Ishikawa (cell line): ENCODE data around the gene TOR4A.

ENCODE experiments used
- CEBPB ChIP-seq: IDR thresholded peaks from 2 replicates; pipeline ENCODE4 v1.6.1; 2012
- CREB1 ChIP-seq: IDR thresholded peaks from 2 replicates; pipeline ENCODE4 v1.6.1; 2012; ENCODE audit warnings: low read depth
- EGR1 ChIP-seq: IDR thresholded peaks from 2 replicates; pipeline ENCODE4 v1.6.1; 2012
- EP300 ChIP-seq: IDR thresholded peaks from 2 replicates; pipeline ENCODE4 v1.6.1; 2012; ENCODE audit warnings: borderline replicate concordance
- FOXM1 ChIP-seq: IDR thresholded peaks from 2 replicates; pipeline ENCODE4 v1.6.1; 2012; ENCODE audit warnings: low read depth, borderline replicate concordance
- MAX ChIP-seq: IDR thresholded peaks from 2 replicates; pipeline ENCODE4 v1.6.1; 2012
- NFIC ChIP-seq: IDR thresholded peaks from 2 replicates; pipeline ENCODE4 v1.6.1; 2012
- RAD21 ChIP-seq: IDR thresholded peaks from 2 replicates; pipeline ENCODE4 v1.6.1; 2012; ENCODE audit warnings: low read depth
- TAF1 ChIP-seq: IDR thresholded peaks from 2 replicates; pipeline ENCODE4 v1.6.1; 2012; ENCODE audit warnings: low read depth, mild to moderate bottlenecking
- TCF12 ChIP-seq: IDR thresholded peaks from 2 replicates; pipeline ENCODE4 v1.6.1; 2012; ENCODE audit warnings: low read depth
- TEAD4 ChIP-seq: IDR thresholded peaks from 2 replicates; pipeline ENCODE4 v1.6.1; 2012
- USF1 ChIP-seq: IDR thresholded peaks from 2 replicates; pipeline ENCODE4 v1.6.1; 2012
- YY1 ChIP-seq: IDR thresholded peaks from 2 replicates; pipeline ENCODE4 v1.6.1; 2012; ENCODE audit warnings: low read depth
- ZBTB7A ChIP-seq: IDR thresholded peaks from 2 replicates; pipeline ENCODE4 v1.6.1; 2012; ENCODE audit warnings: low read depth
- TF ChIP-seq, protein P1 (sequence below): IDR thresholded peaks from 2 replicates; pipeline ENCODE4 v1.6.1; 2012; ENCODE audit warnings: low read depth, mild to moderate bottlenecking

TOR4A gene

DNA sequence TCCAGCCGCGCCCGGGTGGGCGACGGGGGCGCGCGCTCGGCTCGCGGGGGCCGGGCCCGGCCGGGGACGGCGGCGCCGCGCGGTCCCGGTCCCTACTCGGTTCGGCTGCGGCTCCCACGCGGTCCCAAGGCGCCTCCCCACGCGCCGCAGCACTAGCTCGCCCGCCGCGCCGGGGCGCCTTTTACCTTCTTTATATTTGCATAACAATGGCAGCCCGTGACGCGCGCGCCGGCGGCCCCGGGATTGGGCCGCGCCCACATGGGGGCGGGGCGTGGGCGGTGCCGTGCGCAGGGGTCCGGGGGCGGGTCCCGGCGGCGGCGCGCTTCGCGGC, 24.6 kb downstream of the TOR4A start, which contains the start of gene NRARP:
Gene NRARP (minus strand): TSS at position 154 of the 331 bp plus-strand sequence. CDS start 343 bp downstream, outside the sequence.
- no peak for TF ChIP-seq USF1
- TF ChIP-seq NFIC: no peak
- TF ChIP-seq, protein P1, sequence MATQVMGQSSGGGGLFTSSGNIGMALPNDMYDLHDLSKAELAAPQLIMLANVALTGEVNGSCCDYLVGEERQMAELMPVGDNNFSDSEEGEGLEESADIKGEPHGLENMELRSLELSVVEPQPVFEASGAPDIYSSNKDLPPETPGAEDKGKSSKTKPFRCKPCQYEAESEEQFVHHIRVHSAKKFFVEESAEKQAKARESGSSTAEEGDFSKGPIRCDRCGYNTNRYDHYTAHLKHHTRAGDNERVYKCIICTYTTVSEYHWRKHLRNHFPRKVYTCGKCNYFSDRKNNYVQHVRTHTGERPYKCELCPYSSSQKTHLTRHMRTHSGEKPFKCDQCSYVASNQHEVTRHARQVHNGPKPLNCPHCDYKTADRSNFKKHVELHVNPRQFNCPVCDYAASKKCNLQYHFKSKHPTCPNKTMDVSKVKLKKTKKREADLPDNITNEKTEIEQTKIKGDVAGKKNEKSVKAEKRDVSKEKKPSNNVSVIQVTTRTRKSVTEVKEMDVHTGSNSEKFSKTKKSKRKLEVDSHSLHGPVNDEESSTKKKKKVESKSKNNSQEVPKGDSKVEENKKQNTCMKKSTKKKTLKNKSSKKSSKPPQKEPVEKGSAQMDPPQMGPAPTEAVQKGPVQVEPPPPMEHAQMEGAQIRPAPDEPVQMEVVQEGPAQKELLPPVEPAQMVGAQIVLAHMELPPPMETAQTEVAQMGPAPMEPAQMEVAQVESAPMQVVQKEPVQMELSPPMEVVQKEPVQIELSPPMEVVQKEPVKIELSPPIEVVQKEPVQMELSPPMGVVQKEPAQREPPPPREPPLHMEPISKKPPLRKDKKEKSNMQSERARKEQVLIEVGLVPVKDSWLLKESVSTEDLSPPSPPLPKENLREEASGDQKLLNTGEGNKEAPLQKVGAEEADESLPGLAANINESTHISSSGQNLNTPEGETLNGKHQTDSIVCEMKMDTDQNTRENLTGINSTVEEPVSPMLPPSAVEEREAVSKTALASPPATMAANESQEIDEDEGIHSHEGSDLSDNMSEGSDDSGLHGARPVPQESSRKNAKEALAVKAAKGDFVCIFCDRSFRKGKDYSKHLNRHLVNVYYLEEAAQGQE: no peak
- no peak for TF ChIP-seq FOXM1
- TF ChIP-seq EGR1: peak; percentile 79; the same call in 1 of the 2 replicates
- TF ChIP-seq EP300: no peak
- TF ChIP-seq MAX: no peak
- no peak for TF ChIP-seq TCF12
- TF ChIP-seq CEBPB: no peak
- TF ChIP-seq ZBTB7A: no peak
- TF ChIP-seq TAF1: peak; percentile 47; the same call in 1 of the 2 replicates
- TF ChIP-seq RAD21: no peak
- TF ChIP-seq TEAD4: no peak
- TF ChIP-seq CREB1: no peak
- no peak for TF ChIP-seq YY1

DNA sequence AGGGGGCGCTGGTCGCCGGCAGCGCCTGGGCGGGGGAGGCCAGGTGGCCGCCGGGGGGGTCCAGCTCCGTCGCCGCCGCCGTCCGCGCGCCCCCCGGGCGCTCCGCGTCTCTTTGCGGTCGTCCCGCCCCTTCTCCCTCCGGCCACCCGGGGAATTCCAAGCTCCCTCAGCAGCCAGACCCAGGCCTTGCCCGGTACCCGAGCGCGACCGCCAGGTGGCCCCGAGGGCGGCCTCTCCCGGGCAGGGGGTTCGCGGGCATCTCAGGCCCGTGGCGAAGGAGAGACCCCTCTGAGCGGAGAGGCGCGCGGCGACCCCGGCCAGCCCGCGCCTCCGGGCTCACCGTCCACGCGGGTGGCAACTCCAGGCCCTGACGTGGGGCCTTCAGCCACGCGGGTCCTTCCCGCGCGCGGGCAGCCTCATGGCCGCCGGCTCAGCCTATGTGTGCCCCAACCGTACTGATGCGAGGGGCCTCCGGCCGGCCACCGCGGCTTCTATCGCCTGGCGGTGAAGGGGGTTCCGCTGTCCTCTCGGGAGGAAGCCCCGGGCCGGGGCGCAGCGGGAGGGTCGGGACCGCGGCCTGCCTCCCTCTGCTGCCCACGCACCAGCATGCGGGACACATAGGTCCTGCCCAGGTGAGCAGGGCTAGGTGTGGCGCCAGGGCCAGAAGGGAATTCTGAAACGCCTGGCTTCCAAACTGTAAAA, 25.1 kb downstream of the TOR4A start:
- TF ChIP-seq TCF12 (peak; percentile 27; the same call in 1 of the 2 replicates), NFIC (no peak), TAF1 (0 out of 2 replicates have a peak, but pooled peaks have one; percentile 26), EGR1 (0 out of 2 replicates have a peak, but pooled peaks have one; percentile 30), RAD21 (peak; percentile 11; the same call in 1 of the 2 replicates), USF1 (no peak), TEAD4 (no peak), ZBTB7A (peak; percentile 47; the same call in 1 of the 2 replicates), YY1 (no peak; the same call in 1 of the 2 replicates), MAX (peak; percentile 69)
- TF ChIP-seq, protein P1: no peak

DNA sequence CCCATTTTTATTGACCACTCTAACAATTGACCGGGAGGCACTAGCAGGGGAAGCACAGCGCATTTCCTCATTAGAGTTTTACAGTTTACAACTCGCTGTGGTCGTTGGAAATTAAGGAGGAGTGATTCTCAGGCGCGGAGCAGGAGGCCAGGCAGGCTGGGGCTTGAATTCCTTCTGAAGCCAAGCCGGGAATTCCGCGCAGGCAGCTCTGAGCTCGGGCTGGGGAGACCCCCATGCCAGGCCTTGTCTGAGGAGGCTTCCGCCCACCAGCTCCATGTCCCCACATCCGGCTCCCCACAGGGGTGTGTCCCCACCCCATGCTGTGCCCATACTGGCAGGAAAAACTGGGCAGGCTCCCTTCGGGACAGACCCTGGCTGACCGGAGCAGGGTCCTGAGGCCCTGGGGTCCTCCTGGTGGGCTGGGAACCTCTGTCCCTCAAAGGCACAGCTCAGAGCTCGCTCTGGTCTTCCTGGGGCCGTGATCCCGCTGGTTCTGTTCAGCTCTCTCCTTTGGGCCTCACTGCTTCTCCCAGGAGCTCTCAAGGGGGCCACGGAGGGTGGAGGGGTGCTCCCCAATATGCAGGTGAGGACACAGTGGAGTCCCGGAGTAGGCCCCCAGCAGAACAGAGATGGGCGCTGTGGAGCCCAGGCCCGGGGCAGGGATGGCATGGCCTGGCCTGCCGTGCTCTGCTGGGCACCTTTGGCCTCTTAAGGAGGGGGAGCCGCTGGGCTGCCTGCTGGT, 25.8 kb downstream of the TOR4A start:
- TF ChIP-seq EGR1 (peak; percentile 21), EP300 (no peak), TCF12 (no peak), NFIC (no peak)

DNA sequence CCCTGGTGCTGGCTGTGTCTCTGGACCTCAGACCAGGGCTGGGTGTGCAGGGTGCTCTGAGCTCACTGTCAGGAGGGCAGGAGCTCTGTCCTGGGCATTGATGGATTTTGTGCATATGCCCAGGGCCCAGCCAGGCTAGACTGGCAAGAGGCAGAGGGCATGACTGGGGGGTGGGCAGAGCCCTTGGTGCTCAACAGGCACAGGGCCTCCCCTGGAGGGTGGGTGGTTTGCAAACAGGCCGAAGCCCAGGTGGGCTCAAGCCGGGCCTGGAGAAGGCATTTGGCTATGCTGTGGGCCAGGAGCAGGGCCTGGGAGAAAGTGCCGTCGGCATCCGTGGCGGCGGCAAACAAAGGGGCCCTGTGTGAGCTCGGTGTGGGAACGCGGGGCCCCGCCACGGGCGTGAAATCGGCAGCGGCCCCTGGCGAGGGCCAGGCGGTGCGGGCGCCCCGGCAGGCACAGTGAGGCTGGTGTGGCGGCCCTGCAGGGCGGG, 26.4 kb downstream of the TOR4A start:
- TF ChIP-seq, protein P1: no peak
- TF ChIP-seq FOXM1: no peak
- TF ChIP-seq EP300: no peak
- TF ChIP-seq TEAD4: no peak
- no peak for TF ChIP-seq EGR1
- no peak for TF ChIP-seq USF1
- no peak for TF ChIP-seq CREB1
- TF ChIP-seq TAF1: no peak
- no peak for TF ChIP-seq MAX
- TF ChIP-seq TCF12: no peak
